Measurements from ENCODE around the gene PSMD10. TPM values are rescaled to one million over a fixed set of nuclear protein-coding genes. Genes with fewer than 3 reads are reported as not detected.

Gene PSMD10
- total RNA-seq, 2 experiments from 2014 or later: 44.4 to 47.0 TPM

- no peak overlapping the region for H3K4me3 Mint-ChIP-seq
- ATAC-seq (no peak), DNase-seq (no peak)
- peaks cover 13% of the 10 kb centered on the region for H3K4me1 Mint-ChIP-seq (ENCODE audit: low read depth)
- H3K27ac Mint-ChIP-seq: no peak overlapping the region
- CTCF ChIA-PET: interaction anchor here (1.1 to 1.6 kb wide), 2 partner anchors 48 to 66 kb away, joined by 3 to 5 read pairs; no protein-coding TSS in a partner anchor
- POLR2A ChIA-PET: interaction anchor here (1.1 to 2.3 kb wide), 2 partner anchors 12 to 47 kb away, joined by 3 to 8 read pairs; no protein-coding TSS in a partner anchor
- no peak for TF ChIP-seq CTCF (IDR thresholded peaks at IDR 0.05)
- H3K36me3 Mint-ChIP-seq (ENCODE audit: low read depth): no peaks in the 10 kb centered on the region
- intact Hi-C loops (cut with micrococcal nuclease): no loop called here
- H3K27me3 Mint-ChIP-seq: no peaks in the 10 kb centered on the region
- H3K9me3 Mint-ChIP-seq: no peaks in the 10 kb centered on the region
These were observed 23.2 kb downstream of the PSMD10 start for GRCh38 chrX:108068121-108068520.

- no peak overlapping the region for H3K27ac Mint-ChIP-seq
- ChIA-PET POLR2A (no interaction called here), CTCF (no interaction called here)
- no peaks in the 10 kb centered on the region for H3K9me3 Mint-ChIP-seq
- no peak overlapping the region for H3K4me3 Mint-ChIP-seq
- H3K4me1 Mint-ChIP-seq (ENCODE audit: low read depth): peaks cover 9% of the 10 kb centered on the region
- intact Hi-C loops (cut with micrococcal nuclease): no loop called here
- DNase-seq: no peak
- no peaks in the 10 kb centered on the region for H3K27me3 Mint-ChIP-seq
- TF ChIP-seq CTCF (IDR thresholded peaks at IDR 0.05): no peak
- ATAC-seq: no peak
- no peaks in the 10 kb centered on the region for H3K36me3 Mint-ChIP-seq (ENCODE audit: low read depth)
These were observed 26.7 kb downstream of the PSMD10 start for GRCh38 chrX:108064613-108065012.

GRCh38 chrX:108064001-108064400 lies 27.3 kb downstream of the PSMD10 start:
- CTCF ChIA-PET: no interaction called here
- intact Hi-C loops (cut with micrococcal nuclease): no loop called here
- no peaks in the 10 kb centered on the region for H3K9me3 Mint-ChIP-seq
- POLR2A ChIA-PET: no interaction called here
- H3K36me3 Mint-ChIP-seq (ENCODE audit: low read depth): no peaks in the 10 kb centered on the region
- peaks cover 9% of the 10 kb centered on the region for H3K4me1 Mint-ChIP-seq (ENCODE audit: low read depth)
- ATAC-seq (no peak), DNase-seq (no peak)
- no peak overlapping the region for H3K27ac Mint-ChIP-seq
- no peaks in the 10 kb centered on the region for H3K27me3 Mint-ChIP-seq
- TF ChIP-seq CTCF (IDR thresholded peaks at IDR 0.05): no peak
- H3K4me3 Mint-ChIP-seq: no peak overlapping the region

GRCh38 chrX:108059801-108060200 lies 31.5 kb downstream of the PSMD10 start:
- no peak for DNase-seq
- Mint-ChIP-seq H3K4me3 (no peak overlapping the region), H3K4me1 (ENCODE audit: low read depth) (peaks cover 8% of the 10 kb centered on the region), H3K9me3 (no peaks in the 10 kb centered on the region), H3K27me3 (no peaks in the 10 kb centered on the region), H3K27ac (no peak overlapping the region), H3K36me3 (ENCODE audit: low read depth) (peaks cover 2% of the 10 kb centered on the region)
- ChIA-PET CTCF (interaction anchor here (1.3 to 1.9 kb wide), 2 partner anchors 11 to 165 kb away, joined by 3 to 6 read pairs; no protein-coding TSS in a partner anchor), POLR2A (no interaction called here)
- ATAC-seq: no peak
- intact Hi-C loops (cut with micrococcal nuclease): no loop called here
- no peak for TF ChIP-seq CTCF (IDR thresholded peaks at IDR 0.05)

GRCh38 chrX:108055546-108055945 lies 35.8 kb downstream of the PSMD10 start:
- DNase-seq (no peak), ATAC-seq (no peak)
- Mint-ChIP-seq H3K27me3 (no peaks in the 10 kb centered on the region), H3K4me3 (no peak overlapping the region), H3K36me3 (ENCODE audit: low read depth) (peaks cover 2% of the 10 kb centered on the region), H3K4me1 (ENCODE audit: low read depth) (peaks cover 10% of the 10 kb centered on the region), H3K9me3 (no peaks in the 10 kb centered on the region), H3K27ac (no peak overlapping the region)
- no peak for TF ChIP-seq CTCF (IDR thresholded peaks at IDR 0.05)
- ChIA-PET CTCF (no interaction called here), POLR2A (no interaction called here)
- intact Hi-C loops (cut with micrococcal nuclease): no loop called here

Data from activated CD8-positive, alpha-beta T cell treated with anti-CD3 and anti-CD28 coated beads for 36 hours (primary cell).